GM13976 (cell line): Measurements from ENCODE around the gene ATAD3A.

Source experiments
- DNase-seq: peaks from one replicate; pipeline ENCODE4 v3.0.0; 2012; ENCODE audit warnings: low spot score
- in situ Hi-C: fragments of 300-500 bp; cut with MboI; formaldehyde crosslinking; loops from one replicate; pipeline ENCODE4 v1.12.0; 2022; ENCODE audit warnings: low sequenced_read_pairs, mixed read lengths, inconsistent platforms; ENCODE audit not compliant: unreplicated experiment
- TF ChIP-seq, protein P1 (sequence below): IDR thresholded peaks from 2 replicates; pipeline ENCODE4 v1.5.1; 2012; ENCODE audit warnings: borderline replicate concordance, mild to moderate bottlenecking; ENCODE audit not compliant: insufficient read depth; ENCODE audit errors: extremely low read depth, missing control alignments, control extremely low read depth

The ATAD3A gene

GRCh38 chr1:1535201-1536018 lies 23.4 kb downstream of the ATAD3A start:
- TF ChIP-seq, protein P1, sequence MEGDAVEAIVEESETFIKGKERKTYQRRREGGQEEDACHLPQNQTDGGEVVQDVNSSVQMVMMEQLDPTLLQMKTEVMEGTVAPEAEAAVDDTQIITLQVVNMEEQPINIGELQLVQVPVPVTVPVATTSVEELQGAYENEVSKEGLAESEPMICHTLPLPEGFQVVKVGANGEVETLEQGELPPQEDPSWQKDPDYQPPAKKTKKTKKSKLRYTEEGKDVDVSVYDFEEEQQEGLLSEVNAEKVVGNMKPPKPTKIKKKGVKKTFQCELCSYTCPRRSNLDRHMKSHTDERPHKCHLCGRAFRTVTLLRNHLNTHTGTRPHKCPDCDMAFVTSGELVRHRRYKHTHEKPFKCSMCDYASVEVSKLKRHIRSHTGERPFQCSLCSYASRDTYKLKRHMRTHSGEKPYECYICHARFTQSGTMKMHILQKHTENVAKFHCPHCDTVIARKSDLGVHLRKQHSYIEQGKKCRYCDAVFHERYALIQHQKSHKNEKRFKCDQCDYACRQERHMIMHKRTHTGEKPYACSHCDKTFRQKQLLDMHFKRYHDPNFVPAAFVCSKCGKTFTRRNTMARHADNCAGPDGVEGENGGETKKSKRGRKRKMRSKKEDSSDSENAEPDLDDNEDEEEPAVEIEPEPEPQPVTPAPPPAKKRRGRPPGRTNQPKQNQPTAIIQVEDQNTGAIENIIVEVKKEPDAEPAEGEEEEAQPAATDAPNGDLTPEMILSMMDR, result no peak
- in situ Hi-C loops, result no loop called here
- DNase-seq, result no peak

GRCh38 chr1:1536019-1536937 lies 24.3 kb downstream of the ATAD3A start:
- TF ChIP-seq, protein P1, result no peak
- in situ Hi-C loops, result no loop called here
- no peak for DNase-seq

- no peak for DNase-seq
- TF ChIP-seq, protein P1, result no peak
- in situ Hi-C loops, result no loop called here
Observed at GRCh38 chr1:1536938-1537546, 25.1 kb downstream of the ATAD3A start.

GRCh38 chr1:1537626-1538250 lies 25.8 kb downstream of the ATAD3A start:
- TF ChIP-seq, protein P1, result no peak
- in situ Hi-C loops, result no loop called here
- DNase-seq, result no peak

- in situ Hi-C loops, result no loop called here
- no peak for DNase-seq
- TF ChIP-seq, protein P1, result no peak
Observed at GRCh38 chr1:1538334-1538733, 26.4 kb downstream of the ATAD3A start.

GRCh38 chr1:1538989-1539309 lies 27.0 kb downstream of the ATAD3A start:
- no peak for DNase-seq
- in situ Hi-C loops, result no loop called here
- TF ChIP-seq, protein P1, result no peak
